HUDEP-2 (cell line): ENCODE results near the gene TTC7B.

Experiments used
- DNase-seq, 76 experiments: peaks; one replicate each; lab custom pipeline; 2025; ENCODE audit not compliant: unreplicated experiment in 76 of 76; lab: John Stamatoyannopoulos, UW

TTC7B gene

DNA sequence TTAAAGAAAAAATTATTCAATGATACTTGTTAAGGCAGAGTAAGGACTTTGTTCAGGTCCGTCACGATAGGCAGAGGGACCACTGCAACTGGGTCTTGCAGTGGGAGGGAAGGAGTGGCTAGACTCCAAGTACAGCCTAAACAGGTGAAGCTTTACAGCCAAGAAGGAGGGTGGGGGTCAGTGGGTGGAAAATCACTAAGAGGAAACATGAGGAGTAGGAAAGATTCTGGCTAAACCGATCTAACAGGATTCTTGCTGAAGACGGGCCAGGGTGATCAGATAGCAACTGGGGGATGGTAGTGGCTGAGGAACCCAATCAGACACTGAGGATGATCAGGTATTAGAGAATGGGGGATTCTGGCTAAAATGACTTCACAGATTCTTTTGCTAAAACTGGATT lies 100.2 kb downstream of the TTC7B start:
- no peak for DNase-seq

DNA sequence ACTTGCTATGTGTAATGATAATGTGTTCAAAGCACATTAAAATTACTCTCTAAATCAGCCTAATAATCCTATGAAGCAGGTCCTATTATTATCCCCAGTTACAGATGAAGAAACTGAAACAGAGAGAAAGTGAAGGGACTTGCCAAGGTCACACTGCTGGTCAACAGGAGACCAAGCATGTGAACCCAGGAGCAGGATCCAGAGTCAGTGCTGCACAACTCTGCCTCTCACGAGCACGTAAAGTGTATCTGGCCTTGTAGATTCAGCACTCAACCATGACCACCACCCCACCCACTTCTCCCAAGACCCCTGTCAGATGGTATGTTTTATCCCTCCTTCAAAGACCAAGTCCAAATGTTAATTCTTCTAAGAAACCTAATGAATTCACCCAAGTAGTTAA lies 100.7 kb downstream of the TTC7B start:
- DNase-seq, result no peak

DNA sequence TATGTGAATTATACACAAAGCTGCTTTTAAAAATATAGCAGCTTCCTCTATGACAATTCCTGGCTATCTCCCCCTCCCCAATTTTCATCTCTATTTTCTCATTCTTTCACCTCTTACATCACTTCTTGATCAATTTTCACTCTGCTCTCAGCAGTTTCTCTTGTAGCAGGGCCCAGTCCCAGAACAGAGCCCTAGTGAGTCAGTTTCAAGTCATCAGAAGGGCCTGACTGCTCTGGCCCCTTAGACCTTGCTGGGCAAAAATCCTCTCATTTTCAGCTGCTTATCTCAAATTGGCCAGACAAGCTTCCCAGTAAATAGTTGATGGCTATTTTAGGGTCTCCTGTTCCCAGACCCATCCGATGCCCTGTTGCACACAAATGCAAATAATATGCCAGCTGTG lies 101.4 kb downstream of the TTC7B start:
- DNase-seq, result no peak

DNA sequence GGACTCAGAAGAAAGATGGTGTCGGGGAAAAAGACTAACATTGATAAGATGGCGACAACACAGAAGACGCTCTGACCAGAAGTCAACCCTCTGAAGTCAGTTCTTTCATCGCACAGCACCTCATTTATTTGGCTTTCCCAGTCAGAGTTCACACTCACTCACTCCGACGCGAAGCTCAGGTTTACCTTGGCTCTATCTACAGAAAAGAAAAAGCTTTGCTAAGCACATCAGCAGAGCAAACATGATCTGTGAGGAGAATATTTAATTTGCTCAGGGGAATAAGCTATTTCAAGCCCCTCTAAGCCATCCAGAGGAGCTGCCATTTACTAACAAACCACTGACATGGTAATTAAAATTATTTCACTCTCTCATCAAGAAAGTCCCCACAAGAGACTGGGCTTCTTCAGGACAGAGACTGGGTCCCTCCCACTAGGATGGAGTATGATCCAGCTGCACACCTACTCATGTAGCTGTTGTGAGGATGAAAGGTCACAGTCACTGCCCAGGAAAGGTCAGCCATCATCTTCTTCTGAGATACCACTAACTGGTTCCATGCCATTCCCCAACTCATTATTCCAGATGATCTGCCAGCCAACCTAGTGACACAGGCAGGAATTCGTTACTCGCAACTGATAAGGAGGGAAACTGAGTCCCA lies 111.4 kb downstream of the TTC7B start:
- no peak for DNase-seq

DNA sequence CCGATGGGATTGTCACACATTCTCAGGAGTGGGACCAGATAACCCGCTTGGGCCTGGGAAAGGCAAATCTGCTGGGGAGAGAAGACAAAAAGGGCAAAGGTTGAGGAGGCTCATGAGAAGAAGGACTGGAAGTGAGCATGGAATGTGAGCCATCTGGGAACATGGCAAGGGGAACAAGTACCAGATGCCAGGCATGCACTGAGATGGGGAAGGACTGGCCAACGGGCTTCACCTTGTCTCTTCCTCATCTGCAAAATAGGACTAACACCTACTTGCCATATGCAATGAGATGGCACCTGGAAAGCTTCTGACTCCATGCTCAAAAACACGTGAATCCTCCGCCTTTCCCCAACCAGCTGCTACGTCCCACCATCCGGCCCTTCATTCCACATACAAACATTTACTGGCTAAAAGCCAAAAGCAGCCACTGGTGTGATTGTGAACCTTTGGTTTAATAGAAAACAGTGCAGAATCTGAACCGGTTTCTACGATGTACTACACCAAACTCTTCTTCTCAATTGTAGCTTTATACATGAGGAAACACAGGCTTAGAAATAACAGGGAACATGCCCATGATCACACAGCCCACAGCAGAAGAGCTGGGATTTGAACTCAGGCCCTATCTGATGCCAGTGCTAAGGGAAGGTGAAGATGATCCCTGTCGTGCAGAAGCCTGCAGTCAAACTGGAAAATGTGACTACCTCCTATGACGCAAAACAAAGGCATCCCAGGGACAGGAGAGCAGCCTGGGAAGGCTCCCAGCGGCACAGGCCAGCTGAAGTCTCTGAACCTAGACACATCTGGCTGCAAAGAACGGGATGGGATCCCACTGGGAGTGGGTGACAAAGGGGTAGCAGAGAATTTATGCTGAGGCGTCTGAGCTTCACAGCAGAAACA lies 112.1 kb downstream of the TTC7B start:
- DNase-seq, result no peak

DNA sequence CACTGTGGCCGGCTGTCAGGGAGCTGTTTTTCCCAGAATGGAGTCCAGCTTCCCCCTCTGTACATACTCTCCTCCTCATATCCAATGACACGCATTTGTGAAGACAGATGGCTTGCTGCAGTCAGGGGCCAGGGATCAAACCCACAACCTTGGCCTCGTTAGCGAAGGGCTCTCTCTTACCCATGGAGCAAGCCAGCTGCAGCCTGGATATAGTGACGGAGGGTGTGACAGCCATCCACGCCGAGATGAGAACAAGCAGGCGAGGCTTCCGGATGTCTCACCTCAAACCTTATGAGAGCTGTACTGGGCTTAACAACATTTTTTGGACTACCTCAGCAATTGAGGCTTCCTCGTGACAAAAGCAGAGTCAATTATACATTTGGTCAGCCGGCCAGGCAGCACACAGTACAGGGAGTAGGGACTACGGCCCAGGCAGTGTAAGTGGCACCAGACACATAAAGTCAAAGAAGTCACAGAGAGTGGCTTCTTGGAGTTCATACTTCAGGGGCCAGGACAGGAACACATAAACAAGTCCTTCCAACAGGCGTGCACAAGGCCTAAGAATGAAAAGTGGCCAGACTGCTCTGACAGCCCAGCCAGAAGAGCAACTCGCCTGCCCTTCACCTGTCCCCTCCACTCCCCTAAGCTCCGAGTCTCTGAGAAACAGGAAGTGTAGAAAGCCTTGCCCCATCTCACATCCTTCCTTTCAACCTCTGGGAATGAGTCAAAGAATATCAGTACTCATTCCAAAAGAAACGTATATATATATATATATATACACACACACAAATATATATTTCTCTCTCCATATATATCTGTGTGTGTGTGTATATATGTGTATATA lies 115.1 kb downstream of the TTC7B start:
- no peak for DNase-seq

DNA sequence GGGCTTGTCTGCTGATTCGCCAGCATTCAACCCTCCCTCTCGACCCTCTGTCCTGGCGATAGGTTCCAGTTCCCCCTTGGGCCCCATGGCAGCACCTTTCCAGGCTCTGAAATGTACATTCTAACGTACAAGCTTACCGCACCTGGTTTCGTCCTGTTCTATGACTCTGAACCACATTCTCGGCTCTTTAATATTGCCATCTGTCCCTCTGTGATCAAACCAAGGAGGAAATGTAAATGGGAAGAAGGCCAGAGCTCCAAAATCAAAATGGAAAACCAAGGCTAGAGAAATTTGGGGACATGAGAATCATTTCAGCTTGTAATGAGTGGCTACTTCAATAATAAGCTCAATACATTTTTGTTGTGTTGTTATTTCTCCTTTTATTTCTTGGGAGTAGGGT lies 117.2 kb downstream of the TTC7B start:
- no peak for DNase-seq

DNA sequence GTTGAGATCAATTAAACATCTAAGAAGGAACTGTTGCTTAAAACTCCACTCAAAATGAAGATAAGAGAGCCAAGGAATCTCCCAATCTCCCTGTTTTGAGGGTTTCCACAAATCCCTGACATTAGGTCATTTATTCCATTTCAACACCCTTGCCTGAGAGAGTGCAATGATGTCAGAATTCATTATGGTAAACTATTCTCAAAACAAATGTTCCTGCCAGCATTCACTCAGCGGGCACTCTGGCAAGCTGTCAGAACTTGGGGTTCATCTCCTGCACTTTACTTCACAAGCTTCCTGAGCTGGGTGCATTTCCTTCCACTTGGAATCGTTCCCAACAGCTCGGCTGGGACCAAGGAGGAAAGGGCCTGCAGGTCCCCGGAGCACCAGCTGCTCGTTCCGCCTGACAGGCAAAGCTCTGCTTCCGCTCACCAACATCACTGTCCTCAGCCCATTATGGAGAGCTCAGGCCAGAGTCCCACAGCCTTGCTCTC lies 117.8 kb downstream of the TTC7B start:
- no peak for DNase-seq

DNA sequence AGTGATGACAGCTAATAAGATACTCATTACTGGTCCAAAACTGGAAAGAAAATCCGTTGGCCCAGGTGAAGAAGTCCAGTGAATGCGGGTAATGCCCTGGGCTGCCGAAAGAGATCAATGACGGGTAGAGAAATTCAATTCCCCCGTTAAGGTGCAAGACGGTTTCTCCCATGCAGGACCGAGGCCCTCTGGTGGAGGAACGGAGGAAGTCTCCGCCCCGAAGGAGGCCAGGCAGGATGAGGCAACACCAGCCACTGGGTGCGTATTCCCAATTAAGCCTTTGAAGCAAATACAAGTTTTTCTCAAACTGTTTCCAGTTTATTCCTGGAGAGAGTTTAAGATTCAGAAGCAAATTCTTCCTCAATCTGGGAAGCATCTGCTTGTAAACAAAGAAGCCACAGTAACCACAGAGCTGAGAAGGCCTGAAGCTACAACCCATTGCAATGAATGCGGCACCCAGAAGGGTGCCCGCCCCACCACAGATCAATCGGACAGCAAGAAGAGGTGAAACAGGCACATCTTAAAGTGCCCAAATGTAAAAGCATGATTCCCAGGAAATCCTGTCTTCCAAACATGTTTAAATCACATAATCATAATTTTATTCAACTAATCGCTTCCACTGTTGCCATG lies 118.5 kb downstream of the TTC7B start:
- DNase-seq, result peak in 66 of 76 experiments; percentile 1 to 77 (median 46)

DNA sequence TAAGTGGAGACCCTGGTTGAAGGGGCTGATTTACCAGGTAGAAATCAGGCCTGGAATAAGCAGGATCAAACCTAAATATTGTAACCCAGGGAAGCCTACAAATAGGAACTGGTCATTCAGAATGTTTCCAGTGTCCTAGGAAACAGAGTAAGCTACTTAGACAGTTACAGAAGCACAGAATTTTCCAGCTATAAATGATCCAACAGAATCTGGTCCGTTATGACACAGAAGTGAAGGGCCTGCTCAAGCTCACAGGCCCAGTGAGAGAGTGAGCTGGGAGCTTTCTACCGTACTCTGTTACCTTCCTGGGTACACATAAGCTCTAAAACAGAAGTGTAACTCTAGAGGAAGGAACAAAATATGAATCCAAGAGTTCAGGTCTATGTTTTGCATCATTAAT lies 119.1 kb downstream of the TTC7B start:
- no peak for DNase-seq

DNA sequence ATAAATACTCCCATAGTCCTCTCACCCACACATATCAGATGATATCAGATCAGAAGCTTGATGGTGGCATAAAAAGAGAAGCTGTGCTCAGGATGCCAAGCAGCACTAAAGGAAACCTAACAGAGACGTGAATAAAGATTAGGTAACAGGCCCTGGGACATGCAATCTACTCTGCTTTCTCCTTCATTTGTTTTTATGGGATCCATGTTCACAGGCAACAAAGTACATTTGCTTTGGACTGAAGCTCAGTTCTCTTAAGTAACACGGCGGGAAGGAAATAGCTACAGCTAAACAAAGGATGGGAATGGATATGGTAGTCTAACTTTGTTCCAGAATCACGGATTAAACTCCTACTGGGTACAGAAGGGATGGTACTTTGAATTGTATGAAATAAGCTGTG lies 119.5 kb downstream of the TTC7B start:
- DNase-seq, result no peak

DNA sequence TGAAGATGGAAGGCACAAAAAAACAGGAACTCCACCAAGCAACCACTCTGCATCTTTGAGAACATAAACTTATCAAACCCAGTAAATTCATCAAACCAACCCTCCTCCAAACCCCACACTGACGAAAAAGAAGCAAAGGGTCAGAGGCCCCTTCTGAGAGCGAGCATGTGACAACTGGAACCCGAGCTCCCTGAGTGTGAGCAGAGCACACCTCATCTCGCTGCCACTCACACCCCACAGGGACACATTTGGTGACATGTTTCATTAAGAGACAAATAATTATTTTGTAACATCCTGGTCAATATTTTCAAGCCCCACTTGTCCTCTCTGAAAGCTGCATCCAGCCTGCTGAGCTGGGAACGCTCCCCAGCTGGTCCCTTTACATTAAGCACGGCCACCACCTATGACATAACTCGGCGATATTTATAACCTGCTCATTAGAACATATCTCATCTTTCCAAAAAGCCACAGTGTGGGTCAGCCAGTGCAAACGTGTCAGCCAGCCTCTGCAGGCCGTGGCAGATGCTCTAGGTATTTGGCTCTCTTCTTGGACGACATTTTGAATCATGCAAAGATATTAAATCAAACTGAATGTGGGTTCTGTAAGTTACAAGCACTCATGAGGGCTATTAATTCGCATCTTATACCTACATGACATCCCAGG lies 120.1 kb downstream of the TTC7B start:
- no peak for DNase-seq

DNA sequence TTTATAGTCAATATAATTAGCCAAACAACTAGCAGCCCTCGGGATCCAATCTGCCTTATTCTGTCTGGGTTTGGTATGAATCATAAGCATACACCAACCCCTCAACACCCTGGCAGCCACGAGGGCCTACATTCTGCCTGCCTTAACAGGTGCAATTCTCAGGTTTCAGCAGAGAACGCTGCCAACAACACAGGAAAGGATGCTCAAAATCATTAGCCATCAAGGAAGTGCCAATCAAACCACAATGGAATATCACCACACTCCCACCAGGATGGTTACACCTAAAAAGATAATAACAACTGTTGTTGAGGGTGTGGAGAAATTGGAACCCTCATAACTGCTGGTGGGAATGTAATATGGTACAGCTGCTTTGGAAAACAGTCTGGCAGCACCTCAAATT lies 122.8 kb downstream of the TTC7B start:
- no peak for DNase-seq

DNA sequence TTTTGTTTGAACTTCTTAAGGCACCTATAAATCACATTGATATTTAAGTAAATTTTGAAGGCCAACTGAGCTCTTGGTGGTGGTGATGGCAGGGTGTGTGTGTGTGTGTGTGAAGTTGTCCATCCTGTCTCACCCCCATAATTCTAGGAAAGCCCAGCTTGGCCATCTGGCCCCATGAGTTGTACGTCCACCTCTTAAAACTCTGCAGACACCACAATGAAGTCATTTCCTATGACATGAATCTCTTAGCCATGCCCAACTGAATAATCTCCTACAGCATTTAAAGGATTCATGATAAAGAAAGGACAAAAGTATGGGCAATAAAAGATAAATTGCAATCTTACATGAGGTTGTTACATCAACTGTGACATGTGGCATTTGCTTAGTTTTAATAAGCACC lies 123.4 kb downstream of the TTC7B start:
- DNase-seq, result no peak

DNA sequence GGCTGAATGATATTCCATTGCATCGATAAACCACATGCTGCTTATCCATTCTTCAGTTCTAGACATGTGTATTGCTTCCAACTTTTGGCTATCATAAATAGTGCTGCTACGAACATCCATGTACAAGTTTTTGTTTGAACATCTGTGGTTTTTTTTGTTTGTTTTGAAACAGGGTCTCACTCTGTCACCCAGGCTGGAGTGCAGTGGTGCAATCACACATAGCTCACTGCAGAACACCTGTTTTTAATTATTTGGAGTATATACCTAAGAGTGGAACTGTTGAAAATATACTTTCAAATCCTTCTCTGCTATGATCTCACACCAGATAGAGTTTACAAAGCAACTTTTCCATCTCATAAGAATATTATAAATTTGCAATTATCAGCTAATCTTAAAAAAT lies 124.2 kb downstream of the TTC7B start:
- no peak for DNase-seq

DNA sequence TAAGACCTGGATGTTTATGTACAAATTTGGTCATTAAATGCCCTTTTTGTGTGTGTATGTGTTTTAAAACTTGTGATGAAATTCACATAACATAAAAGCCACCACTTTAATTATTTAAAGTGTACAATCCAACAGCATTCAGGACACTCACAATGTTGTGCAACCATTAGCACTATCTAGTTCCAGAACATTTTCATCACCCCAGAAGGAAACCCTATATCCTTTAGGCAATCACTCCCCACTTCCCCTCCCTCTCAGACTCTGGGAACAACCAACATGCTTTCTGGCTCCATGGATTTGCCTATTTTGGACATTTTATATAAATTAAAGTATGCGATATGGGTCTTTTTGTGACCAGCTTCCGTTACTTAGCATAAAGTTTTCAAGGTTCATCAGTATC lies 124.6 kb downstream of the TTC7B start:
- DNase-seq, result no peak

DNA sequence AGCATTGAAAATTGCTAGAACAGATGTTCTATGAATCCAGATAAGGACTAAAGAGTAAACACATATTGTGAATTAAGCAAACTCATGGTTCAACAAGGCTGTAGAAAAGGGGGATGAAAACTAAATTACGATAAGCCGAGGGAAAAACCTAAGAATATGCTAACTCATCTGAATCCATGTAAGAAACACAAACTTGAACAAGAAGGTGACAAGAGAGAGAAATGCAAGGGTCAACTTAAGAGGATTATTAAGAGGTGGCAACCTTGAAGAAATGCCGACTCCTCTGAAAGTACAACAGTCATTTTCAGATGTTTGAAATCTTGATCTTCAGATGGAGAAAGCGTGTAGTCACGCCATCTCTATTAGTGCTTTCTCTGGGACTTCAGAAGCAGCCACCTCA lies 128.6 kb downstream of the TTC7B start:
- no peak for DNase-seq

DNA sequence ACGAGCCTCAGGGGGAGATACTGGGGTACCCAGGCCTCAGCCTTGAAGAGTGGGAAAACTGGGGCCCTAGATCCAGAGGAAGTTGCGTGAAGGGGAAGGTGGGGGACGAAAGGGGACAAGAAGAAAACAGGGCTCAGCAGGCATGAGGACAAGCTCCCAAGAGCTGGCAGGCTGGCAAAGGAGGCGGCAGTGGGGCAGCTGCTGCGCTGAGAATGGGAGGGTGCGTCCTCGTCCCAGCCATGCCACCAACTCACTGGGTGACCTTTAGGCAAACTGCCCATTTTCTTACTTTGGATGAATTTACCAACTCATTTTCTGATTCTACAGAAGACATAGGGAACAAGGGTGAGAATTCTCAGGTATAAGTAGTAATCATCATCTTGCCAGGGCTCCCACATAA lies 133.6 kb downstream of the TTC7B start:
- DNase-seq, result no peak

DNA sequence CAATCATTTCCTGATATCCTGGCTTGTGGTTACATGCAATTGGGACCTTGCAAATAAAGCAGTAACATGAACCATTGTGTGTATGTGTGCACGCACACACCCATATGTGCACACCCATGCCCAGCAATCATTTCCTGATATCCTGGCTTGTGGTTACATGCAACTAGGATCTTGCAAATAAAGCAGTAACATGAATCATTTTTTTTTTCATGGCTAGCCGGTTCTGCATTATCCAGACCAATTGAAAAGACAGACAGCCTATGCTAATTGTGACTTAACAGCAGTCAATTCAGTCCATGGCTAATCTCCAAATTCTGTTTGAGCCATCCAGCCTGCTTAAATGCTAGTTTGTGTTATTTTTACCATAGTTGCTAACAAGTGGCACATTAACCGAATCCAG lies 134.3 kb downstream of the TTC7B start:
- no peak for DNase-seq

DNA sequence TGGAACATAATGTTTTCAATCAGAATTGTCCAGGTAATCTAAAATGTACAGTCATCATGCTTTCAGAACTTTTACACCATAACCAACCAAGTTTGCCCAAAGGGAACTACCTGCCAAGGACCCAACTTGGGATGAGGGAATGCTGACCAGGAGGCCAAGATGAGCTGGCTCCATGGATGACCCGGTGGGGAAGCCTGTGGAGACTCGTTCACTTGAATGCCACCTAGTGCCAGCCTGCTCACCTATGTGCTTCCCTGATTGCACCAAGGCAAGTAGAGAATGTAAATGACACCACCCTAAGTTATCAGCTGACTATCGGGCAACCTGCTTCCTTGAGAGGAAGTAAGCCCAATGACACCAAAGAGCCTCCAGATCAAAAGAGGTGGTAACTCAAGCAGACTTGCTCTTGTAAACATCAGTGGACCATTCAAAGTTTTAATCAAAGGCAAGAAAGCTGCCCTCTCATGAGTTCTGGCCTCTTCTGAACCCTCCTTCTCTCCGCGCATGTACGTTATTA lies 137.3 kb downstream of the TTC7B start:
- no peak for DNase-seq
